Suprapubic skin (tissue), 4 donors: ENCODE data around the gene MICAL2. TPM values are rescaled to one million over a fixed set of nuclear protein-coding genes. Genes with fewer than 3 reads are reported as not detected.
A peak's percentile ranks its signal among the peaks of the same experiment; 100 is the strongest.

Experiments used
- DNase-seq, 2 donors: peaks; one replicate each; pipeline ENCODE4 v3.0.0-alpha.2; 2019; ENCODE audit warnings: low spot score in 2 of 2
- H3K27ac ChIP-seq: fragments of 200-600 bp; sonication (generic); one replicate; pipeline ENCODE4 v1.5.1; 2019
- H3K27me3 ChIP-seq: fragments of 200-600 bp; sonication (generic); one replicate; pipeline ENCODE4 v1.5.1; 2019
- H3K36me3 ChIP-seq: fragments of 200-600 bp; sonication (generic); one replicate; pipeline ENCODE4 v1.5.1; 2019
- H3K4me1 ChIP-seq: fragments of 200-600 bp; sonication (generic); one replicate; pipeline ENCODE4 v1.5.1; 2019
- H3K4me3 ChIP-seq: fragments of 200-600 bp; sonication (generic); one replicate; pipeline ENCODE4 v1.5.1; 2019; ENCODE audit warnings: mild to moderate bottlenecking
- H3K9me3 ChIP-seq: fragments of 200-600 bp; sonication (generic); one replicate; pipeline ENCODE4 v1.5.1; 2019
- CTCF ChIP-seq, 2 donors: fragments of 200-600 bp in 1 of 2; fragments of 450-650 bp in 1 of 2; sonication (generic) in 1 of 2; IDR thresholded peaks; one replicate each; pipeline ENCODE4 v1.5.1; 2016 to 2019; ENCODE audit warnings: antibody characterized with exemption in 2 of 2, mild to moderate bottlenecking in 1 of 2, moderate library complexity in 1 of 2
- EP300 ChIP-seq: sonication (generic); formaldehyde crosslinking; IDR thresholded peaks from one replicate; pipeline ENCODE4 v1.6.1; 2017; ENCODE audit warnings: antibody characterized with exemption
- POLR2A ChIP-seq, 2 donors: fragments of 450-650 bp; IDR thresholded peaks; one replicate each; pipeline ENCODE4 v1.6.1; 2017; ENCODE audit warnings: antibody characterized with exemption in 2 of 2, mild to moderate bottlenecking in 2 of 2, moderate library complexity in 2 of 2
- POLR2AphosphoS5 ChIP-seq, 3 donors: sonication (generic); formaldehyde crosslinking; IDR thresholded peaks; one replicate each; pipeline ENCODE4 v1.6.1; 2017; ENCODE audit warnings: antibody characterized with exemption in 3 of 3
- WGBS: methylation state at CpG from one replicate; pipeline ENCODE4 v1.1.5; 2018; 5-methylcytosine and 5-hydroxymethylcytosine counted together
- total RNA-seq, 4 donors: library from RNA; depleted of rRNA; stranded (reverse); fragments of >200 nt; gene quantifications; one replicate each; pipeline ENCODE4 v1.1.0, GENCODE V29; 2016

Gene MICAL2
- total RNA-seq, 4 donors from 2014 or later, result 117 to 232 (median 164) TPM

GRCh38 chr11:12270215-12270797, 159.9 kb downstream of the MICAL2 start:
- Histone ChIP-seq H3K27ac (no peak overlapping the region), H3K9me3 (no peaks in the 10 kb centered on the region), H3K4me3 (no peak overlapping the region), H3K36me3 (no peaks in the 10 kb centered on the region), H3K27me3 (no peaks in the 10 kb centered on the region), H3K4me1 (peaks cover 7% of the 10 kb centered on the region)
- no peak for TF ChIP-seq EP300
- no peak for TF ChIP-seq POLR2AphosphoS5 (IDR thresholded peaks at IDR 0.05)
- no peak for TF ChIP-seq POLR2A (IDR thresholded peaks at IDR 0.05)
- TF ChIP-seq CTCF (IDR thresholded peaks at IDR 0.05), result no peak
- DNase-seq, result no peak
- 71% methylated on average over 6 of the region's 6 CpGs for WGBS

- 76% methylated on average over 6 of the region's 8 CpGs for WGBS
- DNase-seq, result no peak
Measured at GRCh38 chr11:12270817-12271216, 160.4 kb downstream of the MICAL2 start.

GRCh38 chr11:12271241-12271640, 160.9 kb downstream of the MICAL2 start:
- H3K27me3 ChIP-seq, result no peaks in the 10 kb centered on the region
- H3K4me1 ChIP-seq, result peaks cover 7% of the 10 kb centered on the region
- no peak for DNase-seq
- peaks cover 6% of the 10 kb centered on the region for H3K36me3 ChIP-seq
- H3K9me3 ChIP-seq, result no peaks in the 10 kb centered on the region
- no peak for TF ChIP-seq POLR2AphosphoS5 (IDR thresholded peaks at IDR 0.05)
- no peak for TF ChIP-seq EP300
- no peak for TF ChIP-seq POLR2A (IDR thresholded peaks at IDR 0.05)
- no peak for TF ChIP-seq CTCF (IDR thresholded peaks at IDR 0.05)
- no peak overlapping the region for H3K4me3 ChIP-seq
- 80% methylated on average over 2 of the region's 4 CpGs for WGBS
- no peak overlapping the region for H3K27ac ChIP-seq

More at GRCh38 chr11:12270817-12271216, 160.4 kb downstream of the MICAL2 start:
- Histone ChIP-seq H3K36me3 (peaks cover 1% of the 10 kb centered on the region), H3K9me3 (no peaks in the 10 kb centered on the region), H3K4me1 (peaks cover 7% of the 10 kb centered on the region), H3K4me3 (no peak overlapping the region), H3K27me3 (no peaks in the 10 kb centered on the region), H3K27ac (no peak overlapping the region)
- TF ChIP-seq EP300 (no peak), POLR2AphosphoS5 (IDR thresholded peaks at IDR 0.05) (no peak), POLR2A (IDR thresholded peaks at IDR 0.05) (no peak), CTCF (IDR thresholded peaks at IDR 0.05) (no peak)

- Histone ChIP-seq H3K36me3 (peaks cover 9% of the 10 kb centered on the region), H3K4me3 (no peak overlapping the region), H3K27ac (no peak overlapping the region), H3K4me1 (peaks cover 7% of the 10 kb centered on the region), H3K9me3 (no peaks in the 10 kb centered on the region), H3K27me3 (no peaks in the 10 kb centered on the region)
- WGBS, result 93% methylated on average over 4 of the region's 6 CpGs
- no peak for DNase-seq
- TF ChIP-seq POLR2A (IDR thresholded peaks at IDR 0.05) (no peak), CTCF (IDR thresholded peaks at IDR 0.05) (no peak), POLR2AphosphoS5 (IDR thresholded peaks at IDR 0.05) (no peak), EP300 (no peak)
Measured at GRCh38 chr11:12271826-12272366, 161.5 kb downstream of the MICAL2 start.

GRCh38 chr11:12272821-12273617, 162.6 kb downstream of the MICAL2 start:
- TF ChIP-seq CTCF (IDR thresholded peaks at IDR 0.05) (no peak), POLR2A (IDR thresholded peaks at IDR 0.05) (no peak), POLR2AphosphoS5 (IDR thresholded peaks at IDR 0.05) (no peak), EP300 (no peak)
- peak in 1 of 2 donors; percentile 44 for DNase-seq
- Histone ChIP-seq H3K4me3 (no peak overlapping the region), H3K27ac (no peak overlapping the region), H3K4me1 (peaks cover 7% of the 10 kb centered on the region), H3K9me3 (no peaks in the 10 kb centered on the region), H3K27me3 (no peaks in the 10 kb centered on the region), H3K36me3 (peaks cover 14% of the 10 kb centered on the region)
- WGBS, result 94% methylated on average over 13 of the region's 15 CpGs
